Fibroblast of skin of left biceps (primary cell): ENCODE measurements around the gene CTNND1.
"Not testable (repeated sequence)": the region's sequence is repeated elsewhere in the genome, so short reads cannot be mapped to it uniquely, and the experiment has no call there.

Experiments
- DNase-seq, 2 experiments: peaks; one replicate each; pipeline ENCODE4 v3.0.0-alpha.2; 2013; ENCODE audit warnings: low read depth in 2 of 2

Gene CTNND1, protein sequence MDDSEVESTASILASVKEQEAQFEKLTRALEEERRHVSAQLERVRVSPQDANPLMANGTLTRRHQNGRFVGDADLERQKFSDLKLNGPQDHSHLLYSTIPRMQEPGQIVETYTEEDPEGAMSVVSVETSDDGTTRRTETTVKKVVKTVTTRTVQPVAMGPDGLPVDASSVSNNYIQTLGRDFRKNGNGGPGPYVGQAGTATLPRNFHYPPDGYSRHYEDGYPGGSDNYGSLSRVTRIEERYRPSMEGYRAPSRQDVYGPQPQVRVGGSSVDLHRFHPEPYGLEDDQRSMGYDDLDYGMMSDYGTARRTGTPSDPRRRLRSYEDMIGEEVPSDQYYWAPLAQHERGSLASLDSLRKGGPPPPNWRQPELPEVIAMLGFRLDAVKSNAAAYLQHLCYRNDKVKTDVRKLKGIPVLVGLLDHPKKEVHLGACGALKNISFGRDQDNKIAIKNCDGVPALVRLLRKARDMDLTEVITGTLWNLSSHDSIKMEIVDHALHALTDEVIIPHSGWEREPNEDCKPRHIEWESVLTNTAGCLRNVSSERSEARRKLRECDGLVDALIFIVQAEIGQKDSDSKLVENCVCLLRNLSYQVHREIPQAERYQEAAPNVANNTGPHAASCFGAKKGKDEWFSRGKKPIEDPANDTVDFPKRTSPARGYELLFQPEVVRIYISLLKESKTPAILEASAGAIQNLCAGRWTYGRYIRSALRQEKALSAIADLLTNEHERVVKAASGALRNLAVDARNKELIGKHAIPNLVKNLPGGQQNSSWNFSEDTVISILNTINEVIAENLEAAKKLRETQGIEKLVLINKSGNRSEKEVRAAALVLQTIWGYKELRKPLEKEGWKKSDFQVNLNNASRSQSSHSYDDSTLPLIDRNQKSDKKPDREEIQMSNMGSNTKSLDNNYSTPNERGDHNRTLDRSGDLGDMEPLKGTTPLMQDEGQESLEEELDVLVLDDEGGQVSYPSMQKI

DNA sequence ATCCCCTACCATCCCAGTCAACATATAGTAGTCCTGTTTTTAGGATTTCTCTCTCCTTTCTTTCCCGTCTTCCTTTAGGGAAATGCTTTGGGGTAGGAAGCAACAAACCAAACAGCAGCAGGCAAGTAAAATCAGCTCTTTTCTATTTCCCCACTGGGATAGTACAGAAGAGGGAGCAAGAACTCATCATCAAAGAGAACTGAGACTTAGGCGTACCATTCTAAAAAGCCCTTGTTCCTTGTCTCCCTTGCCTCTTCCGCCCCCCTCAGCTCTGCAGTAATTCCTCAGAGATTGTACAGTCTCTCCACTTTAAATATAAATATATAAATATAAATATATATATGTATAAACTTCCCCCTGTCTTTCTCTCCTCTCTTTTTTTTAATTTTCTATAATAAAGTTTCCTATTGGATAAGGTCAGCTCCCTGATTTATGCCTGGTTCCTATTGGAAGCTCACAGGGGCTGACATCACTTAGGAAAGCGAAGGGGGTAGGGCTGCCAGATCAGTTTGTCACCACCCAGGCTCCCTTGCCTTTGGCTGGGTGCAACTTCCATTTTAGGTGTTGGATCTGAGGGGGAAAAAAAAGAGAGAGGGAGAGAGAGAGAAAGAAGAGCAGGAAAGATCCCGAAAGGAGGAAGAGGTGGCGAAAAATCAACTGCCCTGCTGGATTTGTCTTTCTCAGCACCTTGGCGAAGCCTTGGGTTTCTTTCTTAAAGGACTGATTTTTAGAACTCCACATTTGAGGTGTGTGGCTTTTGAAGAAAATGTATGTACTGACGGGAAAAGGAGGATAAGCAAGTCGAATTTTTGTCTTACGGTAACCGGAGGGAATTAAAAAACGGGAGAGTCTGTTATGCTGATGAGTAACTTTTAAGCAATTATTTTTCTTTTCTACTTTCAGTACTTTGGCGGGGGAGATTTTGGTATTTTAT, at the start of gene CTNND1:
CTNND1 (plus strand) TSS at position 502 of the 934 bp plus-strand sequence. CDS start 29,677 bp downstream, outside the sequence.
- peak; percentile 95 to 96 for DNase-seq

DNA sequence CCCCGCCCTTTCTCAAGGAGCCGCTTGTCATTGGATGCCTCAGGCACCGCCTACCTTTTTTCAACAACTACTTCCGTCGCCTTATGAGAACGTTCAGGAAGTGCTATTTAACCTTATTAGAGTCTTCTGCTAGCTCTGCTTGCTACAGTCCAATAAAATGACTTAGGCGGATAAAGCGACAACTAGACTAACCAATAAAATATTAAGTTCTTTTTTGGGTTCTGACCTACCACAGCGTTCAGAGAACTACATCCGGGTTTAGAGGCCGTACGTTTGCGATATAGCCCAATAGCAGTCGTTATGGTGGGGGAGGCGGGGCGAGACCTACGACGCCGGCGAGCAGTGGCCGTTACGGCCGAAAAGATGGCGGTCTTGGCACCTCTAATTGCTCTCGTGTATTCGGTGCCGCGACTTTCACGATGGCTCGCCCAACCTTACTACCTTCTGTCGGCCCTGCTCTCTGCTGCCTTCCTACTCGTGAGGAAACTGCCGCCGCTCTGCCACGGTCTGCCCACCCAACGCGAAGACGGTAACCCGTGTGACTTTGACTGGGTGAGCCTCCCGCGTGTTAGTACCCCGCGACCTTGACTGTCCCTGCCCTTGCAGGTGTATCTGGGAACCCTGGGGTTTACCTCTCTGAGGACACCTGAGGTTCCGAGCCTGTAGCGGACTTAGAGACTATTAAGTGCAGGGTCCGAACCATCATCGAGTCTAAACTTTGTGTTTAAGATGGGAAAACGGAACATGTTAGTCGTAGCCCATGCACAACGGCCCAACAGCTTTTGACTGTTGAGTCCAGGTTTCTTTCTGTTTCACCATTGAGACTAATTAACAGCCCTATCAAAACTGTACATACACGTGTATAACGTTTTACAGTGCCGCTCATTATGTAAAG, 49.1 kb upstream of the CTNND1 start, which contains the start of gene TMX2:
TMX2 (plus strand) TSS at position 338 of the 895 bp plus-strand sequence; CDS start at position 364, 26 bp downstream.
- peak; percentile 98 to 99 for DNase-seq

DNA sequence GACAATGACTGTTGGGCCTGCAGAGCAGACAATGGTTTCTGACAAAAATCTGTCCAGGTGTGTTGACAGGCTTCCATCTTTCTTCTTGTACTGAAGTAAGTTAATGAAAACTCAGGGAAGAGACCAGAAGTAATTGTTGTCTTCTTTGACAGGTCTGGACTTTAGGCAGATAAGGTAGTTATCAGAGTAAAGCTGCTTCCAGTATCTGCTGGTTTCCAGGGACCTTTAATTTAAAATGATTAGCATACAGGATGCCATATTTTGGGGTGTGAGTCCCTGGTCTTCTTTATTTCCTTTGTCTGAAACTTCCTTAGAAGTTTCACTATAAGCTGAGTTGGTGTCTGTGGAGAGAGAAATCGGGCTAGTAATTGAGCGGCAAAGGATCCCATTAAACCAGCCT, 47.8 kb upstream of the CTNND1 start:
- no peak for DNase-seq

DNA sequence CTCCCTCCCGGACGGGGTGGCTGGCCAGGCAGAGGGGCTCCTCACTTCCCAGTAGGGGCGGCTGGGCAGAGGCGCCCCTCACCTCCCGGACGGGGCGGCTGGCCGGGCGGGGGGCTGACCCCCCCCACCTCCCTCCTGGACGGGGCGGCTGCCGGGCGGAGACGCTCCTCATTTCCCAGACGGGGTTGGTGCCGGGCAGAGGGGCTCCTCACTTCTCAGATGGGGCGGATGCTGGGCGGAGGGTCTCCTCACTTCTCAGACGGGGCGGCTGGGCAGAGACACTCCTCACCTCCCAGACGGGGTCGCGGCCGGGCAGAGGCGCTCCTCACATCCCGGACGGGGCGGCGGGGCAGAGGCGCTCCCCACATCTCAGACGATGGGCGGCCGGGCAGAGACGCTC, 44.9 kb upstream of the CTNND1 start:
- not testable (repeated sequence) for DNase-seq

DNA sequence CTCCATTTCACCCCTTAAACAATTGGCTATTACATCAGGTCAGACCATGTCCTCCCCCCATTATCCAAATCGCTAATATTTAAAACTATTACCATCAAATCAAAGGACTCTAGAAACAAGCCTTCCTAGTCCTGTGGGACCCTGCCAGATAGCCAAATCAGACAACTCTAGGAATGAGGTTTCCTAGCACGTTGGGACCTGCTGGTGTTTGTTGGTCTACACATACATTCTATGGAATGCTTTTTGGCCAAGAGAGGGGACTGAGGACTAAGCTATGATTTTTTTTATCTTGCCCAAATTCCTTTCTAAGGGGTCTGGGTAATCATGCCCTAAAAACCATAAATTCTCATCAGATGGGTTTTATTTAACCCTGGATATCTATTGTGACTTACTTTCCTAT, 34.4 kb upstream of the CTNND1 start:
- DNase-seq: no peak

DNA sequence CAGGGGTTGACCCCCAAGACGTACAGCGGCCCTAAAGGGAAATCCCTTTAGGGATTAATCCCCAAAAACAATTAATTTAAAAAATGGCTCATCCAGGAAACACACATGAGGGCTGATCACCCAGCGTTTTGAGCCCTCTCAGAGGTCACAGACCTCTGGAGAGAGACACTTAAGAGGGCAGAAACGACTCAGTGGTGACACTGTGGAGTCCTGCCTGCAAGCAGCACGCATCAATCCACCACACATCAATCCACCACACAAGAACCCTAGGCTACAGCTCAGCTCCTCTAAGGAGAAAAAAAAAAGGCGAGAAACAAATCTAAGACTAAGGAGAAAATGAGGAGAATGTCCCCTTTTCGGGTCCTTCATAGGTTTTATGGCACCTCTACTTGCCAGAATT, 32.8 kb upstream of the CTNND1 start:
- no peak for DNase-seq

DNA sequence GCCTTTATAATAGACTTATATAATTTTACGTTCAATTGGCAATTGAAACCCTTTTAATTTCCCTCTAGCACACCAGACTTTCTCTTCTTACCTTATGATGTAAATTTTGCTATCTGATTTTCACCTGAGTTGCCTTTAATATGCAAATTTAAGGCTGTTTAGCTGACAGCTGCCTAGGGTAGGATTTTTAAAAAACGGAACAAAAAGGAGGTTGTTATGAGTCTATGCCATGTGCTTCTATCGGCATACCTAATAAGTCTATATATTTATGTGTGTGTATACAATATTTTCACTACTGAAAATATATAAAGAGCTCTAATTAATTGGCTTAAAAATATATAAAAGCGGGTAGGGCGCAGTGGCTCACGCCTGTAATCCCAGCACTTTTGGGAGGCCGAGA, 32.1 kb upstream of the CTNND1 start:
- no peak for DNase-seq

DNA sequence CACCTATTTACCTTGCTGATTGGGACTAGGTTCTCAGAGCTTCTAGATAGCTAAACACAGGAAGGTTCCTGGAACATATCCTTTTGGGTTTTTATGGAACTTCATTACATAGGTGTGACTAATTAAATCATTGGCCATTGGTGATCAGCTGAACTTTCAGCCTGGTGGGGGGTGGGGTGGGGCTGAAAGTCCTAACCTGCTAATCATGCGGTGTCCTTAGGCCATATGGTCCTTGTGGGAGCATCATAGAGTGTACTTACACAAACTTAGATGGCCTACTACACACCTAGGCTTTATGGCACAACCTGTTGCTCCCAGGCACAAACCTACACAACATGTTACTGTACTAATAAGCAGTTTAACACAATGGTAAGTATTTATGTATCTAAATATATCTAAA, 28.9 kb upstream of the CTNND1 start:
- DNase-seq: no peak

DNA sequence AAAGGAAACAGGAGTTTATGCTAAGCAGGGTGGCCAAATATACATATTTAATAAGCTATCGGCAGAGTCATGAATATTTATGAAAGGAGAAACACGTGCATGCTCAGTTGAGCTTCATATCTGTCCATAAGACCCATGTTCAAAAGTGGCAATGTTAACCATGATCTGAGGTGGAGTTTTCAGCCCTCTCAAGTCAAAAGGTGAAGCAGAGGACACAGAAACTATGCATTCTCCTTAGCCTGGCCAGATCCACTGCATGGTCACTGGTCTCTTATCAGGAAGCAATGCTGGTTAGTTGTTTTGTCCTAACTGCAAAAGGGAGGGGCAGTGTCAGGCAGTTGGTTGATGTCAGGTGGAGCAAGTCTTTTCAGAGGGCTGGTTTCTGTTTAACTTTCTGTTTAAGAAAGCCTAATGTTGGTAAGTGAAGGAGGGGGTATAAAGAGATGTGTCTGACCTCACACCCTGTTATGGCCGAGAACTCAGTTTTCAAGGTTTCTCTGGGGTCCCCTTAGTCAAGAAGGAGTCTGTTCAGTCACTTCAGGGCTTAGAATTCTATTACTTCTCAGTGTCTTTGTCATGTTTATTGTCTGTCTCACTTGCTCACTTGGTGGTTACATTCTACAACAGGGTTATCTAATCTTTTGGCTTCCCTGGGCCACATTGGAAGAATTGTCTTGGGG, 25.8 kb upstream of the CTNND1 start:
- no peak for DNase-seq

DNA sequence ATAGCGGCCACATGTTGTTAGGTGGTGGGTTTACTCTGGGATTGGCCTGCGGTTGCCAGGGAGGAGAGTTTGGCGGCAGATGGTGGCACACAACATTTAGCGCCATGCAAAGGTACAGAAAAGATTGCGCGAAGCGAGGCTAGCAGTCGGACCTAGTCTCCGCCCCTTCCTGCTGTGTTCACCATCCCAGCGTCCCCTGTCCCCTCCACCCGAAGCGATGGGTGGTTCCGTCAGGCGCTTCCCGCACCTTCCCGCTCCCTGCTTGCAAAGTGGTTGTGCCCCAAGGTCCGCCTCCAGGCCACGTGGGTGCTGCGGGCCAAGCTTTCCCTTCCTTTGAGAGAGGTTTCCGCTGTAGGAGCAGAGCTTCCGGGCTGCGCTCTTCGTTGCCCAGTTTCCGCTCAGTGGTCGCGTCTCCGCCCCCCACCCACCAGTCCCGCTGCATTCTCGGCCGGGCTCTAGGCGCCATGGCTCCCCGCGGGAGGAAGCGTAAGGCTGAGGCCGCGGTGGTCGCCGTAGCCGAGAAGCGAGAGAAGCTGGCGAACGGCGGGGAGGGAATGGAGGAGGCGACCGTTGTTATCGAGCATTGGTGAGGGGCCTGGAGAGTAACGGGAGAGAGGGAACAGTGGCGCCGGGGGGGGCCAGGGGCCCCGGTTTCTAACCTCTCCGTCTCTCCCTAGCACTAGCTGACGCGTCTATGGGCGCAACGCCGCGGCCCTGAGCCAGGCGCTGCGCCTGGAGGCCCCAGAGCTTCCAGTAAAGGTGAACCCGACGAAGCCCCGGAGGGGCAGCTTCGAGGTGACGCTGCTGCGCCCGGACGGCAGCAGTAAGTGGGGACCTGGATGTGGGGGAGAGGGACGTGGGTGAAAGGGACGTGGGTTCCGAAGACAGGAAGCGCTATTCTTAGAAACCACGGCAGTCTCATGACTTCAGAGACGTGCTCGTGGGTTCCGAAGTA, 20.2 kb upstream of the CTNND1 start, which contains the start of gene SELENOH:
SELENOH (plus strand) TSS at position 360 of the 955 bp plus-strand sequence; CDS start at position 465, 105 bp downstream.
- peak; percentile 91 for DNase-seq

DNA sequence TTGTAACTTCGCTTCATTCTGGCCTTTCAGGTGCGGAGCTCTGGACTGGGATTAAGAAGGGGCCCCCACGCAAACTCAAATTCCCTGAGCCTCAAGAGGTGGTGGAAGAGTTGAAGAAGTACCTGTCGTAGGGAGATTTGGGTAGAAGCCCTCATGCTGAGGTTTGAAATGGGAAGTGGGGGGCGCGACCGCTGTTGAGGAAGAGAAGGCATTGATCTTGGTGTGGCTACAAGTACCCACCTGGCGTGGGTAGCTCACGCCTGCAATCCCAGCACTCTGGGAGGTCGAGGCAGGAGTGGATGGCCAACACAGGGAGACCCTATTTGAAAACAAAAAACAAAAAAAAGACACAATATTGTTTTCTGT, 19.5 kb upstream of the CTNND1 start:
- no peak for DNase-seq

DNA sequence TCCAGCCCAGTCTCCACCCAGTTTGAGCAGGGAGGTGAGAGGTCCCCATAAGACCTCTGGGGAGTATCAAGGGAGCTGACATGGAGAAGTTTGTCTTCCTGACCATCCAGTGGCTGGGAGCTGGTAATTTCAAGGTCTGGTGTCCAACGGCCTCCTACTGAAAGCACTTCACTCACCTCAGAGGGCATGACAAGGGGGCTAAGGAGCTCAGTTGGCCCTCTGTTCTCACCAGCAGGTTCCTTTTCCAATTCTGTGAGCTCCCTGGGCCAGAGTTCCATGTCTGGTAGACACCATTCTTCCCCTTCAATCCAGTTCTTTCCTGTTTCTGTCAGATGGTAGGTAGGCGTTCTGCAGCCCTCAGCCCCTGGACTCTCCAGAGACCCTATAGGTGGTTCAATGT, 17.2 kb upstream of the CTNND1 start:
- no peak for DNase-seq

DNA sequence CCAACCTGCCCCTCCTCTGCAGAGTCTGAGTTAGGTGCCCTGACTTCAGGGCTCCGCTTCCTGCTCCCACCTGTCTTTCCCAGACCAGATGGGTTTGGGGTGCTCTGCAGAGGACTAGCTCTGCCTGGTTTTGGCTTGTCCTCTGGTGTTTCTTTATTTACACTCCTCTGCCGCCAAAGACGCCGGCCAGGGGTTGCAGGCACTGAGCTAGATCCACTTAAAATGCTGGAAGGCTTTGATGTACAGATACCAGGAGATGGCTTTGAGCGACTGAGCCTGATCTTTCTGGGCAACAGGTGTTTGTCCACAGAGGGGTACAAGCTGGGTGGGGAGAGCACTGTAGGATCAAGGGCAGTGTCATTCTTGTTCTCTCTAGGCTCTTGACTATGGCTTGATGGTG, 16.4 kb upstream of the CTNND1 start:
- no peak for DNase-seq

DNA sequence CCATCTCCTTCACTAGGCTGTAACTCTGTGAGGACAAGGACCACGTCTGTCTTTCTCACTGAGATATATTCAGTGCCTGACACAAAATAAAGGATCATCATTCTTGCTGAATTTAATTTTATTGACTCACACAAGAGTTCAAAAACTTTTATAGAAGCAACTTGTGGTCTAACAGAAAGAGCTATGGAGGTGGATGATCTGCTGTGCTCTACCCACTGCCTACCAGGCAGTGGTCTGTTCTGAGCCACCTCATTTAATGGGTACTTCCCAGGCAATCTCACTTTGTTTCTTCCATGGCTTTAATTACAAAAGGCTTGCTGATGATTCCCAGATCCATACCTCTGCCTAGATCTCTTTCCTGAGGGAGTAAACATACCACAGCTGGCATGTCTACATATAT, 14.7 kb upstream of the CTNND1 start:
- DNase-seq: no peak

DNA sequence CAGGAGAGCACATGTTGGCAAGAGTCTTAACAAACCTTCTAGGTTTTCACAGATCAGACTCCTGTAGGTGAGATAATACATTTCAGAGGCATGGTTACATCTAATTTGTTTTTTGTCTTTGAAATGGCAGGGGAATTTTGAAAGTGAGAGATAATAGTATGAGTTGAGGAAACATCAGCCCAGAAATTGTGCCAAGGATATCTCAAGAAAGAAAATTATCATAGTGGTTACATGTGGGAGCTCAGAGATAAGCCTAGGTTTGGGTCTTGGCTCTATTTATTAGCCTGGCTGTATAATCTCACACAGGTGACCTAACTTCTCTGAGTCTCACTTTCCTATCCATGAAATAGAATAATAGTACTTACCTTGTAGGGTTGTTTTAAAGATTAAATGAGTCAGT, 10.4 kb upstream of the CTNND1 start:
- no peak for DNase-seq

DNA sequence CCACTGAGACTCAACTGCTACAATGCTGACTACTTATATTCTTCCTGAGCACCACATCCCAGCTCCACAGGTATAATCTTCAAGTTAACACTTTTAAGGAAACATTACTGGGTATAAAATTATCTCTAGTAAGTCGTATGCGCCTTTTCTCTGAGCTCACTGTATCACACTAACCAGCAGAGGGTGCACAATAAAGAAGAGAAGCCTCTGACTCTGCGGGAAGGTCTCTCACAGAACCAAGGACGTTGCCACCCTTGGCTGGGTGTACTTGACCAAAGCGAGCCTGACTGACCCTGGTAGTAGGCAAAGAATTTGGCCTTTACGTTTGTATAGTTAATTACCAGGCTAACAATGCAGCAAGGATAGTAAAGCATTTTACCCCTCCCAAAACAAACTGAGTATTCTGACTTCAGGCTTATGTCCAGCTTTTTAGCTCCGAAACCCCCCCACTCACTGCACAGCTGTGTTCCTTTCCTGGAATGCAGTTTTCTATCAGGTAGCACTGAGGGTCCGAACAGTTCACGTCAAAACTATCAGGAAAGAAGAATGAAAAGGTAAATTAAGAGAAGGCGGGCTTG, 9.8 kb upstream of the CTNND1 start, which contains the start of gene BTBD18:
BTBD18 (minus strand) TSS at position 144 of the 578 bp plus-strand sequence. CDS start 631 bp downstream, outside the sequence.
- no peak for DNase-seq

DNA sequence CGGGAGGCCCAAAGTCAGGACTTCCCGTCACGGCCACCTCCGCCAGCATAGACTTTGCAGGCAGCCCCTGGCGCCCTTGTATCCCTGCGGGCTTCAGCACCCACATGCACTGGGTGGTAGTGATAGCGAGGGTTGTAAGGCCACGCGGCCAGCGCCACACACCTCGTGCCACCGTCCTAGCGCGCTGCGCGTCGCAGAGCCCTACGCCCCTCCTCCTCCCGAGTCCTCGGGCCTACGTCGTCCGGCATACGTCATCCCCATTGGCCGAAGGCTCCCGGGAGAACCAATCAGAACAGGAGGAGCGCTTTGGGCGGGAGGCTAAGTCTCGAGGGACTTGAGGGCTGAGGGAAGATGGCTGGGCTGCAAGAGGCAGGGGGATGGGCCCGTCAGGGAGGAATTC, 8.6 kb upstream of the CTNND1 start:
- no peak for DNase-seq

DNA sequence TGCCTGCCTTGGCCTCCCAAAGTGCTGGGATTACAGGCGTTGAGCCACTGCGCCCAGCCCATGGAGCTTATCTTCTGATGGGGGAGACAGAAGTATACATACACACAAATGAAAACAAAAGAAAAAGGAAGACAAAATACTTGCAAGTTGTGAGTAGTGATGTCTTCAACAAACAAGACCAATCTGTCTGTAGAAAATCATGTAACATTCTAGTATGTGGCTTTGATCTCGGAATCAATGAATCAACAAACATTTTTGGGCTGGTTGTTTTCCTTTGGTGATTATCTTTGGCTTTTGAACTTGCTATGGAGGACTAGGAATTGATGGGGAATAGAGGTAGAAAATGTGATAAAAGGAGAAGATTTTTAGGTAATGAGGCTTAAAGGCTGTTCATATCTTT, 3.4 kb upstream of the CTNND1 start:
- no peak for DNase-seq
